H1 (cell line): ENCODE data around the gene CAMTA1.

Experiments
- BRCA1 ChIP-seq: IDR thresholded peaks from 2 replicates; pipeline ENCODE4 v1.6.1; 2012; ENCODE audit warnings: low read depth, low read length, improper control_type of control experiment
- EP300 ChIP-seq, 2 experiments: IDR thresholded peaks; 1 replicate in 1 of 2; 2 replicates in 1 of 2; pipeline ENCODE4 v1.6.1; 2011 to 2012; ENCODE audit warnings: low read depth in 2 of 2, low read length in 2 of 2, mild to moderate bottlenecking in 2 of 2, borderline replicate concordance in 1 of 2, inconsistent platforms in 1 of 2, moderate library complexity in 1 of 2
- POLR2A ChIP-seq, 2 experiments: IDR thresholded peaks; 1 replicate in 1 of 2; 2 replicates in 1 of 2; pipeline ENCODE4 v1.6.1; 2011; ENCODE audit warnings: low read depth in 2 of 2, low read length in 2 of 2, mild to moderate bottlenecking in 2 of 2; ENCODE audit errors: control extremely low read depth in 1 of 2
- RAD21 ChIP-seq, 2 experiments: IDR thresholded peaks in 1 of 2; conservative IDR thresholded peaks in 1 of 2; 2 replicates each; pipeline ENCODE4 v1.6.1; 2011; ENCODE audit warnings: low read depth in 2 of 2, low read length in 2 of 2, improper control_type of control experiment in 1 of 2, inconsistent platforms in 1 of 2, mild to moderate bottlenecking in 1 of 2, moderate library complexity in 1 of 2
- SIN3A ChIP-seq, 2 experiments: IDR thresholded peaks in 1 of 2; conservative IDR thresholded peaks in 1 of 2; 2 replicates each; pipeline ENCODE4 v1.6.1; 2011 to 2012; ENCODE audit warnings: low read length in 2 of 2, improper control_type of control experiment in 1 of 2, low read depth in 1 of 2, mild to moderate bottlenecking in 1 of 2
- SIRT6 ChIP-seq: IDR thresholded peaks from one replicate; pipeline ENCODE4 v1.7.1; 2012; ENCODE audit warnings: low read length, inconsistent platforms
- SP2 ChIP-seq: IDR thresholded peaks from 2 replicates; pipeline ENCODE4 v1.6.1; 2012; ENCODE audit warnings: mild to moderate bottlenecking, low read length, inconsistent platforms
- SRF ChIP-seq: IDR thresholded peaks from 2 replicates; pipeline ENCODE4 v1.6.1; 2011; ENCODE audit warnings: mild to moderate bottlenecking, low read depth, low read length, moderate library complexity
- SUZ12 ChIP-seq: fragments of 200-600 bp; sonication (generic); IDR thresholded peaks from 2 replicates; pipeline ENCODE4 v1.6.1; 2012; ENCODE audit warnings: mild to moderate bottlenecking, inconsistent platforms, low read length, moderate library complexity, mixed read lengths
- TF ChIP-seq, protein P1 (sequence below), 3 experiments: IDR thresholded peaks; 1 replicate in 2 of 3; 2 replicates in 1 of 3; pipeline versions ENCODE4 v1.5.1 to v1.6.1; 2011; ENCODE audit warnings: low read length in 3 of 3, mild to moderate bottlenecking in 3 of 3, inconsistent platforms in 2 of 3, low read depth in 1 of 3, moderate library complexity in 1 of 3; ENCODE audit not compliant: insufficient read depth in 1 of 3; ENCODE audit errors: control extremely low read depth in 1 of 3

DNA sequence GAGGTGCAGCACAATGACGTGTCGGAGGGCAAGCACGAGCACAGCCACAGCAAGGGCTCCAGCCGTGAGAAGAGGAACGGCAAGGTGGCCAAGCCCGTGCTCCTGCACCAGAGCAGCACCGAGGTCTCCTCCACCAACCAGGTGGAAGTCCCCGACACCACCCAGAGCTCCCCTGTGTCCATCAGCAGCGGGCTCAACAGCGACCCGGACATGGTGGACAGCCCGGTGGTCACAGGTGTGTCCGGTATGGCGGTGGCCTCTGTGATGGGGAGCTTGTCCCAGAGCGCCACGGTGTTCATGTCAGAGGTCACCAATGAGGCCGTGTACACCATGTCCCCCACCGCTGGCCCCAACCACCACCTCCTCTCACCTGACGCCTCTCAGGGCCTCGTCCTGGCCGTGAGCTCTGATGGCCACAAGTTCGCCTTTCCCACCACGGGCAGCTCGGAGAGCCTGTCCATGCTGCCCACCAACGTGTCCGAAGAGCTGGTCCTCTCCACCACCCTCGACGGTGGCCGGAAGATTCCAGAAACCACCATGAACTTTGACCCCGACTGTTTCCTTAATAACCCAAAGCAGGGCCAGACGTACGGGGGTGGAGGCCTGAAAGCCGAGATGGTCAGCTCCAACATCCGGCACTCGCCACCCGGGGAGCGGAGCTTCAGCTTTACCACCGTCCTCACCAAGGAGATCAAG is 878.3 kb downstream of the CAMTA1 start:
- TF ChIP-seq SIRT6 = no peak
- TF ChIP-seq EP300 (IDR thresholded peaks at IDR 0.05; ENCODE audit: borderline replicate concordance in 1 of 2, low read depth in 2 of 2, low read length in 2 of 2) = no peak
- no peak for TF ChIP-seq BRCA1
- TF ChIP-seq, protein P1, sequence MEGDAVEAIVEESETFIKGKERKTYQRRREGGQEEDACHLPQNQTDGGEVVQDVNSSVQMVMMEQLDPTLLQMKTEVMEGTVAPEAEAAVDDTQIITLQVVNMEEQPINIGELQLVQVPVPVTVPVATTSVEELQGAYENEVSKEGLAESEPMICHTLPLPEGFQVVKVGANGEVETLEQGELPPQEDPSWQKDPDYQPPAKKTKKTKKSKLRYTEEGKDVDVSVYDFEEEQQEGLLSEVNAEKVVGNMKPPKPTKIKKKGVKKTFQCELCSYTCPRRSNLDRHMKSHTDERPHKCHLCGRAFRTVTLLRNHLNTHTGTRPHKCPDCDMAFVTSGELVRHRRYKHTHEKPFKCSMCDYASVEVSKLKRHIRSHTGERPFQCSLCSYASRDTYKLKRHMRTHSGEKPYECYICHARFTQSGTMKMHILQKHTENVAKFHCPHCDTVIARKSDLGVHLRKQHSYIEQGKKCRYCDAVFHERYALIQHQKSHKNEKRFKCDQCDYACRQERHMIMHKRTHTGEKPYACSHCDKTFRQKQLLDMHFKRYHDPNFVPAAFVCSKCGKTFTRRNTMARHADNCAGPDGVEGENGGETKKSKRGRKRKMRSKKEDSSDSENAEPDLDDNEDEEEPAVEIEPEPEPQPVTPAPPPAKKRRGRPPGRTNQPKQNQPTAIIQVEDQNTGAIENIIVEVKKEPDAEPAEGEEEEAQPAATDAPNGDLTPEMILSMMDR (IDR thresholded peaks at IDR 0.05; ENCODE audit: control extremely low read depth in 1 of 3, insufficient read depth in 1 of 3, low read depth in 1 of 3, low read length in 3 of 3) = no peak
- no peak for TF ChIP-seq POLR2A (IDR thresholded peaks at IDR 0.05; ENCODE audit: control extremely low read depth in 1 of 2, low read depth in 2 of 2, low read length in 2 of 2)
- no peak for TF ChIP-seq SP2
- no peak for TF ChIP-seq RAD21 (IDR thresholded peaks at IDR 0.05 in 1 of 2, conservative IDR thresholded peaks at IDR 0.05 in 1 of 2; ENCODE audit: low read depth in 2 of 2, low read length in 2 of 2)
- no peak for TF ChIP-seq SUZ12
- no peak for TF ChIP-seq SRF
- TF ChIP-seq SIN3A (conservative IDR thresholded peaks at IDR 0.05 in 1 of 2, IDR thresholded peaks at IDR 0.05 in 1 of 2; ENCODE audit: low read depth in 1 of 2, low read length in 2 of 2) = no peak
